H9 (cell line): ENCODE measurements around the gene ACTR8. TPM values are rescaled to one million over a fixed set of nuclear protein-coding genes. Genes with fewer than 3 reads are reported as not detected.

ENCODE experiments used
- DNase-seq: peaks from one replicate; pipeline ENCODE4 v3.0.0-alpha.2; 2017
- H2AFZ ChIP-seq: one replicate; pipeline ENCODE4 v1.6.1; 2013; ENCODE audit warnings: mild to moderate bottlenecking, low read length, control low read depth, moderate library complexity
- H2AK5ac ChIP-seq: 2 replicates; pipeline ENCODE4 v1.6.1; 2013; ENCODE audit warnings: low read length, control low read depth, mixed read lengths; ENCODE audit not compliant: insufficient read length
- H2BK120ac ChIP-seq: one replicate; pipeline ENCODE4 v1.6.1; 2013; ENCODE audit warnings: low read depth, mild to moderate bottlenecking, low read length, control low read depth, inconsistent platforms; ENCODE audit not compliant: poor library complexity, severe bottlenecking
- H2BK12ac ChIP-seq: 2 replicates; pipeline ENCODE4 v1.6.1; 2013; ENCODE audit warnings: low read length, control low read depth, mixed read lengths, low read depth; ENCODE audit not compliant: insufficient read length
- H2BK15ac ChIP-seq: 2 replicates; pipeline ENCODE4 v1.6.1; 2013; ENCODE audit warnings: low read depth, low read length, control low read depth
- H2BK20ac ChIP-seq: one replicate; pipeline ENCODE4 v1.6.1; 2013; ENCODE audit warnings: low read depth, mild to moderate bottlenecking, low read length, control low read depth, inconsistent platforms; ENCODE audit not compliant: poor library complexity, severe bottlenecking
- H2BK5ac ChIP-seq: 2 replicates; pipeline ENCODE4 v1.6.1; 2013; ENCODE audit warnings: low read length, control low read depth, mixed read lengths; ENCODE audit not compliant: insufficient read length
- H3K14ac ChIP-seq: 2 replicates; pipeline ENCODE4 v1.6.1; 2013; ENCODE audit warnings: low read length, control low read depth; ENCODE audit not compliant: insufficient read depth
- H3K18ac ChIP-seq: 2 replicates; pipeline ENCODE4 v1.6.1; 2013; ENCODE audit warnings: low read depth, mild to moderate bottlenecking, mixed read lengths, low read length, control low read depth; ENCODE audit not compliant: insufficient read length
- H3K23ac ChIP-seq: 2 replicates; pipeline ENCODE4 v1.6.1; 2013; ENCODE audit warnings: low read length, control low read depth, mixed read lengths, low read depth; ENCODE audit not compliant: insufficient read length
- H3K23me2 ChIP-seq: 2 replicates; pipeline ENCODE4 v1.6.1; 2013; ENCODE audit warnings: low read depth, mild to moderate bottlenecking, mixed read lengths, low read length, control low read depth; ENCODE audit not compliant: insufficient read length, poor library complexity, severe bottlenecking
- H3K27ac ChIP-seq: 2 replicates; pipeline ENCODE4 v1.5.1; 2013; ENCODE audit warnings: low read length, control low read depth, mixed read lengths, low read depth; ENCODE audit not compliant: insufficient read length
- H3K27me3 ChIP-seq: 2 replicates; pipeline ENCODE4 v1.6.1; 2013; ENCODE audit warnings: low read length, control low read depth, inconsistent platforms; ENCODE audit not compliant: insufficient read depth
- H3K4ac ChIP-seq: 2 replicates; pipeline ENCODE4 v1.6.1; 2013; ENCODE audit warnings: low read depth, mild to moderate bottlenecking, control low read depth, inconsistent platforms, low read length, moderate library complexity
- H3K4me1 ChIP-seq: 2 replicates; pipeline ENCODE4 v1.6.1; 2013; ENCODE audit warnings: low read length, control low read depth, inconsistent platforms; ENCODE audit not compliant: insufficient read depth
- H3K4me2 ChIP-seq: 2 replicates; pipeline ENCODE4 v1.6.1; 2013; ENCODE audit warnings: low read length, control low read depth, mixed read lengths; ENCODE audit not compliant: insufficient read length, insufficient read depth
- H3K56ac ChIP-seq: 2 replicates; pipeline ENCODE4 v1.6.1; 2013; ENCODE audit warnings: low read depth, mild to moderate bottlenecking, mixed read lengths, low read length, control low read depth; ENCODE audit not compliant: insufficient read length
- H3K79me1 ChIP-seq: 2 replicates; pipeline ENCODE4 v1.6.1; 2013; ENCODE audit warnings: low read depth, mild to moderate bottlenecking, moderate library complexity, low read length, control low read depth, inconsistent platforms; ENCODE audit not compliant: insufficient read depth, poor library complexity, severe bottlenecking
- H3K79me2 ChIP-seq: 2 replicates; pipeline ENCODE4 v1.6.1; 2013; ENCODE audit warnings: low read length, control low read depth, inconsistent platforms; ENCODE audit not compliant: insufficient read depth
- H3K9ac ChIP-seq: 2 replicates; pipeline ENCODE4 v1.6.1; 2013; ENCODE audit warnings: low read length, control low read depth, mixed read lengths; ENCODE audit not compliant: insufficient read length; ENCODE audit errors: extremely low read depth
- H3K9me3 ChIP-seq: one replicate; pipeline ENCODE4 v1.6.1; 2013; ENCODE audit warnings: low read depth, low read length, inconsistent platforms; ENCODE audit not compliant: control insufficient read depth
- H3T11ph ChIP-seq: one replicate; pipeline ENCODE4 v1.6.1; 2013; ENCODE audit warnings: mild to moderate bottlenecking, low read length, control low read depth, inconsistent platforms
- H4K20me1 ChIP-seq: one replicate; pipeline ENCODE4 v1.6.1; 2013; ENCODE audit not compliant: control insufficient read depth, insufficient read length, insufficient read depth
- H4K5ac ChIP-seq: 2 replicates; pipeline ENCODE4 v1.6.1; 2013; ENCODE audit warnings: low read depth, mild to moderate bottlenecking, mixed read lengths, low read length, control low read depth; ENCODE audit not compliant: insufficient read length
- H4K8ac ChIP-seq: replicated peaks from 2 replicates; pipeline ENCODE4 v1.6.1; 2013; ENCODE audit warnings: low read length, control low read depth, mixed read lengths, low read depth; ENCODE audit not compliant: insufficient read length
- H4K91ac ChIP-seq: 2 replicates; pipeline ENCODE4 v1.6.1; 2013; ENCODE audit warnings: low read depth, mild to moderate bottlenecking, moderate library complexity, mixed read lengths, low read length, control low read depth; ENCODE audit not compliant: insufficient read length
- H3K27ac Mint-ChIP-seq, 3 experiments: 2 replicates in 2 of 3; 3 replicates in 1 of 3; pipeline ENCODE4 v1.8.0; 2020 to 2021; ENCODE audit warnings: mixed read lengths in 3 of 3, mild to moderate bottlenecking in 1 of 3, moderate library complexity in 1 of 3
- H3K27me3 Mint-ChIP-seq: 2 replicates; pipeline ENCODE4 v1.8.0; 2021; ENCODE audit warnings: low read depth, mild to moderate bottlenecking, moderate library complexity, mixed read lengths
- H3K36me3 Mint-ChIP-seq, 3 experiments: 2 replicates in 2 of 3; 3 replicates in 1 of 3; pipeline ENCODE4 v1.8.0; 2020 to 2021; ENCODE audit warnings: low read depth in 3 of 3, mixed read lengths in 3 of 3; ENCODE audit not compliant: insufficient read depth in 1 of 3
- H3K4me1 Mint-ChIP-seq, 2 experiments: 2 replicates each; pipeline ENCODE4 v1.8.0; 2020; ENCODE audit warnings: mixed read lengths in 2 of 2
- H3K4me3 Mint-ChIP-seq, 2 experiments: 2 replicates in 1 of 2; 3 replicates in 1 of 2; pipeline ENCODE4 v1.8.0; 2020 to 2021; ENCODE audit warnings: mild to moderate bottlenecking in 2 of 2, mixed read lengths in 2 of 2, moderate library complexity in 1 of 2
- H3K9me3 Mint-ChIP-seq, 2 experiments: 2 replicates in 1 of 2; 3 replicates in 1 of 2; pipeline ENCODE4 v1.8.0; 2020; ENCODE audit warnings: mild to moderate bottlenecking in 2 of 2, mixed read lengths in 2 of 2, moderate library complexity in 1 of 2
- WGBS: extraction: QIAGEN DNeasy Blood & Tissue Kit; methylation state at CpG from one replicate; pipeline ENCODE4 v1.1.7; 2013; ENCODE audit warnings: missing lambda C conversion rate, low lambda C conversion rate, mixed read lengths; ENCODE audit not compliant: insufficient read length; ENCODE audit errors: extremely low coverage; 5-methylcytosine and 5-hydroxymethylcytosine counted together
- total RNA-seq: library from RNA; stranded (reverse); gene quantifications from 2 replicates; pipeline ENCODE4 v1.2.1, GENCODE V29; 2021
- TF ChIP-seq, protein P1 (sequence below): fragments of 200-600 bp; sonication (generic); conservative IDR thresholded peaks from 3 replicates; pipeline ENCODE4 v1.8.0; 2021; ENCODE audit warnings: antibody characterized with exemption, mild to moderate bottlenecking

The ACTR8 gene
- total RNA-seq, 1 experiment from 2014 or later, result 39.2 TPM

DNA sequence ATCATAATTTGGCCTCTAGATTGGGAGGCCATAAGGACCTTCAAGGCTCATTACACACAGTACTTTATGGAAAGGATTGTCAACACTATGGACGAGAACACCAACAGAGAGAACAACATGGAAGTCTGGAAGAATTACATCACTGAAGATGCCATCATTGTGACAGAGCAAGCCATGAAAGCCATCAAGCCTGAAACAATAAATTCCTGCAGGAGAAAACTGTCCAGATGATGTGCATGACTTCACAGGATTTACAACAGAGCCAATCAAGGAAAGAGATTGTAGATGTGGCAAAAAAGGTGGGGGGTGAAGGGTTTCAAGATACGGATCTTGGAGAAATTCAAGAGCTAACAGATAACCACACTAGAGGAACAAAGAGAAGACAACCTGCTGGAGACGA is 19.7 kb downstream of the ACTR8 start:
- no peaks in the 10 kb centered on the region for H3K79me1 ChIP-seq
- H3K27me3 ChIP-seq, result no peaks in the 10 kb centered on the region
- no peaks in the 10 kb centered on the region for H4K20me1 ChIP-seq
- no peak overlapping the region for H2BK120ac ChIP-seq
- no peak overlapping the region for H2AFZ ChIP-seq
- H3K27ac Mint-ChIP-seq, result no peak overlapping the region
- no peak overlapping the region for H3K9ac ChIP-seq
- H3T11ph ChIP-seq, result no peak overlapping the region
- DNase-seq, result no peak
- no peaks in the 10 kb centered on the region for H3K27me3 Mint-ChIP-seq
- H3K4ac ChIP-seq, result no peak overlapping the region
- no peak overlapping the region for H3K4me3 Mint-ChIP-seq
- no peak overlapping the region for H3K14ac ChIP-seq
- no peak overlapping the region for H3K27ac ChIP-seq
- no peak overlapping the region for H4K91ac ChIP-seq
- no peaks in the 10 kb centered on the region for H3K4me1 ChIP-seq
- H3K23ac ChIP-seq, result no peak overlapping the region
- H2BK20ac ChIP-seq, result no peak overlapping the region
- no peak overlapping the region for H3K18ac ChIP-seq
- H4K5ac ChIP-seq, result no peak overlapping the region
- H3K23me2 ChIP-seq, result no peaks in the 10 kb centered on the region
- H4K8ac ChIP-seq, result no peak overlapping the region
- no peak overlapping the region for H2AK5ac ChIP-seq
- no peaks in the 10 kb centered on the region for H3K9me3 ChIP-seq
- no peak overlapping the region for H2BK5ac ChIP-seq
- no peaks in the 10 kb centered on the region for H3K9me3 Mint-ChIP-seq
- no peak overlapping the region for H2BK12ac ChIP-seq
- peaks cover 7 to 54% (median 39%) of the 10 kb centered on the region in 3 experiments; a peak in 6 of 7 replicates for H3K36me3 Mint-ChIP-seq
- H3K4me1 Mint-ChIP-seq, result no peaks in the 10 kb centered on the region
- H2BK15ac ChIP-seq, result no peak overlapping the region
- WGBS, result no CpG with 5 or more reads among the region's 3 CpGs
- no peaks in the 10 kb centered on the region for H3K79me2 ChIP-seq
- TF ChIP-seq, protein P1, sequence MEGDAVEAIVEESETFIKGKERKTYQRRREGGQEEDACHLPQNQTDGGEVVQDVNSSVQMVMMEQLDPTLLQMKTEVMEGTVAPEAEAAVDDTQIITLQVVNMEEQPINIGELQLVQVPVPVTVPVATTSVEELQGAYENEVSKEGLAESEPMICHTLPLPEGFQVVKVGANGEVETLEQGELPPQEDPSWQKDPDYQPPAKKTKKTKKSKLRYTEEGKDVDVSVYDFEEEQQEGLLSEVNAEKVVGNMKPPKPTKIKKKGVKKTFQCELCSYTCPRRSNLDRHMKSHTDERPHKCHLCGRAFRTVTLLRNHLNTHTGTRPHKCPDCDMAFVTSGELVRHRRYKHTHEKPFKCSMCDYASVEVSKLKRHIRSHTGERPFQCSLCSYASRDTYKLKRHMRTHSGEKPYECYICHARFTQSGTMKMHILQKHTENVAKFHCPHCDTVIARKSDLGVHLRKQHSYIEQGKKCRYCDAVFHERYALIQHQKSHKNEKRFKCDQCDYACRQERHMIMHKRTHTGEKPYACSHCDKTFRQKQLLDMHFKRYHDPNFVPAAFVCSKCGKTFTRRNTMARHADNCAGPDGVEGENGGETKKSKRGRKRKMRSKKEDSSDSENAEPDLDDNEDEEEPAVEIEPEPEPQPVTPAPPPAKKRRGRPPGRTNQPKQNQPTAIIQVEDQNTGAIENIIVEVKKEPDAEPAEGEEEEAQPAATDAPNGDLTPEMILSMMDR, result no peak
- no peak overlapping the region for H3K56ac ChIP-seq
- H3K4me2 ChIP-seq, result no peak overlapping the region
